OCI-LY1 (cell line): ENCODE data around the gene TBX10.

ENCODE experiments used
- H2AFZ ChIP-seq: fragments of 200-600 bp; sonication (generic), shearing (Covaris generic); 2 replicates; pipeline ENCODE4 v1.6.0; 2014; ENCODE audit warnings: antibody characterized with exemption, mild to moderate bottlenecking, low read length
- H3F3A ChIP-seq: fragments of 200-600 bp; sonication (generic), shearing (Covaris generic); 2 replicates; pipeline ENCODE4 v1.6.0; 2014; ENCODE audit warnings: mild to moderate bottlenecking, antibody characterized with exemption, low read length, moderate library complexity; ENCODE audit not compliant: insufficient read depth
- H3K27ac ChIP-seq: fragments of 200-600 bp; sonication (generic); 2 replicates; pipeline ENCODE4 v1.5.1; 2014; ENCODE audit warnings: low read length, mixed run types, mild to moderate bottlenecking, low read depth; ENCODE audit not compliant: poor library complexity, severe bottlenecking
- H3K27me3 ChIP-seq: fragments of 200-600 bp; sonication (generic); 2 replicates; pipeline ENCODE4 v1.6.0; 2014; ENCODE audit warnings: antibody characterized with exemption, mild to moderate bottlenecking, low read length, moderate library complexity; ENCODE audit not compliant: insufficient read depth
- H3K36me3 ChIP-seq: fragments of 200-600 bp; sonication (generic); 2 replicates; pipeline ENCODE4 v1.6.1; 2014; ENCODE audit warnings: mild to moderate bottlenecking, antibody characterized with exemption, low read length, moderate library complexity, mixed read lengths; ENCODE audit not compliant: insufficient read depth
- H3K4me1 ChIP-seq: fragments of 200-600 bp; sonication (generic); 2 replicates; pipeline ENCODE4 v1.5.1; 2014; ENCODE audit warnings: mild to moderate bottlenecking, low read length, moderate library complexity; ENCODE audit not compliant: insufficient read depth, severe bottlenecking
- H3K4me2 ChIP-seq: fragments of 200-600 bp; sonication (generic), shearing (Covaris generic); 2 replicates; pipeline ENCODE4 v1.6.1; 2014; ENCODE audit warnings: low read length
- H3K4me3 ChIP-seq: fragments of 200-600 bp; sonication (generic); 2 replicates; pipeline ENCODE4 v1.5.1; 2014; ENCODE audit warnings: low read length, low read depth, mild to moderate bottlenecking, mixed read lengths; ENCODE audit not compliant: poor library complexity, severe bottlenecking
- H3K79me2 ChIP-seq: fragments of 200-600 bp; shearing (Covaris generic); 2 replicates; pipeline ENCODE4 v1.6.1; 2016; ENCODE audit warnings: mixed run types, low read length, mixed read lengths; ENCODE audit not compliant: insufficient read depth
- H3K9ac ChIP-seq: fragments of 200-600 bp; sonication (generic), shearing (Covaris generic); 2 replicates; pipeline ENCODE4 v1.6.1; 2014; ENCODE audit warnings: mild to moderate bottlenecking, low read length, mixed read lengths
- H3K9me2 ChIP-seq: fragments of 200-600 bp; sonication (generic), shearing (Covaris generic); 2 replicates; pipeline ENCODE4 v1.6.1; 2014; ENCODE audit warnings: low read depth, mild to moderate bottlenecking, low read length, mixed read lengths
- H3K9me3 ChIP-seq: fragments of 200-600 bp; shearing (Covaris generic); 2 replicates; pipeline ENCODE4 v1.6.1; 2014; ENCODE audit warnings: low read length, mixed read lengths
- H4K20me1 ChIP-seq: fragments of 200-600 bp; sonication (generic), shearing (Covaris generic); 2 replicates; pipeline ENCODE4 v1.6.0; 2016; ENCODE audit warnings: mild to moderate bottlenecking, low read length; ENCODE audit not compliant: insufficient read depth
- EZH2 ChIP-seq: fragments of 200-600 bp; sonication (generic), shearing (Covaris generic); IDR thresholded peaks from 2 replicates; pipeline ENCODE4 v1.8.0; 2017; ENCODE audit warnings: borderline replicate concordance, mixed run types, mild to moderate bottlenecking, antibody characterized with exemption, low read length, moderate library complexity, mixed read lengths
- TF ChIP-seq, protein P1 (sequence below): fragments of 200-600 bp; sonication (generic), shearing (Covaris generic); IDR thresholded peaks from 2 replicates; pipeline ENCODE4 v1.5.1; 2017; ENCODE audit warnings: mild to moderate bottlenecking, antibody characterized with exemption, low read length, moderate library complexity, mixed read lengths

TBX10 gene

DNA sequence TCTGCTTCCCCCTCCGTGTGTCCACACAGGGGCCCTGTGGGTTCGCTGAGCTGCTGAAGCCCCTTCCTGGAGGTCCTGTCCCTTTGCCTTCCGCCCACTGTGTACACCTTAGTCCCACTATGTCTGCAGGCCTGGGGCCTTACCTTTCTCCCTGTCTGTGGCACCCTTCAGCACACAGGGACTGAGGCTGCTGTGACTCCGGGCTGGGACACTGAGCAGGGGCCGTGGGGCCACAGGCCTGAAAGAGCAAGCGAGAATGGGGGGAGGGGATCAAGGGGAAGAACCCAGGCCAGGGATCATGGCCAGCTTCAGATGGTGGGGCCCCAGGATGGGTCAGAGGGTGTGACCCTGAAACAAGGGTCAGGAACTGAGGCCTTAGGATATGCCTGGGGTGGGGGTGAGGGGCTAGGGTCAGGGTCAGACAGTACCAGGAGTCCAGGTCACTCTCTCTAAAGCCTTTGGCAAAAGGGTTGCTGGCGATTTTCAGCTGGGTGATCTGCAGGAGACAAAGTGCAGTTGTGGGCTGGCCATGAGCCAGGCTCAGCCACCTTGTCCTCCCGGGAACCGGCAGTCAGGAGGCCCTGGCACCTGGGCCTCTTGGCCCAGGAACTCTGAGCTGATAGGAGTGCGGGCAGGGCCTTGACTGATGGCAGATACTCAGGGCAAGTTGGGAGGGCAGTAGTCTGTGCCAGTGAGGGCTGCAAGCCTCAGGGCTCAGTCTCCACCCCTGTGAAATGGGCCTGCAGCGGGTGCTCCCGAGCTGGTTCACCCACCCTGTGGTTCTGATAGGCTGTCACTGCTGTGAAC lies 7.2 kb downstream of the TBX10 start:
- no peak overlapping the region for H3K4me3 ChIP-seq

DNA sequence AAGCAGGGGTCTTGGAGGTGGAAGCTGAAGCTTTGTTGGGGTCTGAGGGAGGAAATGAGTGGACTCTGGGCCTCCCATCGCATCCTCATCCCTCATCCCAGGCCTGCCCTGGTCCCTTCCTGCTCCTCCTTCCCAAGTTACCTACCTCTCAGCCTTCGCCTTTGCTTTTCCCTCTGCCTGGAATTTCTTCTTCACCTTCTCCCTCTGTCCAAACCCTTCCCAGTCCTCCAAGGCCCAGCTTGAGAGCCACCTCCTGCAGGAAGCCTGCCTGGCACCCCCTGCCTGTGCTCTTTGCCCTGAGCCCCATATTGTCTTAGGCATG lies 7.7 kb downstream of the TBX10 start:
- H3K4me1 ChIP-seq: peaks cover 18% of the 10 kb centered on the region
- no peak overlapping the region for H3K27ac ChIP-seq
- no peaks in the 10 kb centered on the region for H3K79me2 ChIP-seq
- H4K20me1 ChIP-seq: no peaks in the 10 kb centered on the region
- no peaks in the 10 kb centered on the region for H3K36me3 ChIP-seq
- TF ChIP-seq, protein P1, sequence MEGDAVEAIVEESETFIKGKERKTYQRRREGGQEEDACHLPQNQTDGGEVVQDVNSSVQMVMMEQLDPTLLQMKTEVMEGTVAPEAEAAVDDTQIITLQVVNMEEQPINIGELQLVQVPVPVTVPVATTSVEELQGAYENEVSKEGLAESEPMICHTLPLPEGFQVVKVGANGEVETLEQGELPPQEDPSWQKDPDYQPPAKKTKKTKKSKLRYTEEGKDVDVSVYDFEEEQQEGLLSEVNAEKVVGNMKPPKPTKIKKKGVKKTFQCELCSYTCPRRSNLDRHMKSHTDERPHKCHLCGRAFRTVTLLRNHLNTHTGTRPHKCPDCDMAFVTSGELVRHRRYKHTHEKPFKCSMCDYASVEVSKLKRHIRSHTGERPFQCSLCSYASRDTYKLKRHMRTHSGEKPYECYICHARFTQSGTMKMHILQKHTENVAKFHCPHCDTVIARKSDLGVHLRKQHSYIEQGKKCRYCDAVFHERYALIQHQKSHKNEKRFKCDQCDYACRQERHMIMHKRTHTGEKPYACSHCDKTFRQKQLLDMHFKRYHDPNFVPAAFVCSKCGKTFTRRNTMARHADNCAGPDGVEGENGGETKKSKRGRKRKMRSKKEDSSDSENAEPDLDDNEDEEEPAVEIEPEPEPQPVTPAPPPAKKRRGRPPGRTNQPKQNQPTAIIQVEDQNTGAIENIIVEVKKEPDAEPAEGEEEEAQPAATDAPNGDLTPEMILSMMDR: no peak
- no peak for TF ChIP-seq EZH2
- H3K9ac ChIP-seq: no peak overlapping the region
- no peaks in the 10 kb centered on the region for H3K9me3 ChIP-seq
- no peak overlapping the region for H3K4me3 ChIP-seq
- H3F3A ChIP-seq: no peaks in the 10 kb centered on the region
- H3K4me2 ChIP-seq: no peak overlapping the region
- no peaks in the 10 kb centered on the region for H3K9me2 ChIP-seq
- no peak overlapping the region for H2AFZ ChIP-seq
- peaks cover 6% of the 10 kb centered on the region; the same call in 1 of the 2 replicates for H3K27me3 ChIP-seq

More for the DNA sequence above, 7.2 kb downstream of the TBX10 start:
- Histone ChIP-seq H3K79me2 (no peaks in the 10 kb centered on the region), H3K36me3 (no peaks in the 10 kb centered on the region), H2AFZ (no peak overlapping the region), H3K27me3 (peaks cover 9% of the 10 kb centered on the region; the same call in 1 of the 2 replicates), H3K4me2 (no peak overlapping the region), H3K9me3 (no peaks in the 10 kb centered on the region), H3F3A (no peaks in the 10 kb centered on the region), H4K20me1 (no peaks in the 10 kb centered on the region), H3K9ac (no peak overlapping the region), H3K4me1 (peaks cover 18% of the 10 kb centered on the region), H3K27ac (no peak overlapping the region), H3K9me2 (no peaks in the 10 kb centered on the region)
- TF ChIP-seq, protein P1: no peak
- TF ChIP-seq EZH2: no peak

DNA sequence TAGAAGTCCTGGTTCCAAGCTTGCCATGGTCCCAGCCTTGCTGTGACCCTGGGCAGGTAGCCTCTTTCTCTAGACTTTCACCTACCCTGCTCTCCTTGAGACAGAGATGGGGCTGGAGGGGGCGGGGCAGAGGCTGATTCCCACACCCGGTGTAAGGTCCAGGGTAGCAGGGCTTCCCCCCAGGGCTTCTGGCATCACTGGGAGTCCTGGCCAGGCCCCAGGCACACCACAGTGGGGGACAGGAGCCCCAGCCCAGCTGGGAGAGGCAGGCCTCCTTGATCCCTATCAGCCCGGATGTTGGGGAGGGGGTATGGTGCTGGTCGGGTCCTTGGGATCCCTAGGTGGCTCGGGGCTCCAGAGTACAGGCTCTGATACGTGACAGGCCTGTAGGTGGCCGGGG lies 8.2 kb downstream of the TBX10 start:
- Histone ChIP-seq H4K20me1 (no peaks in the 10 kb centered on the region), H3K4me3 (no peak overlapping the region), H3K4me2 (no peak overlapping the region), H3K36me3 (no peaks in the 10 kb centered on the region), H3K9me3 (no peaks in the 10 kb centered on the region), H3K79me2 (no peaks in the 10 kb centered on the region), H2AFZ (no peak overlapping the region), H3K27me3 (0 out of 2 replicates have a peak, but pooled peaks cover 4% of the 10 kb centered on the region), H3K27ac (no peak overlapping the region), H3K4me1 (peaks cover 18% of the 10 kb centered on the region), H3K9me2 (no peaks in the 10 kb centered on the region), H3F3A (no peaks in the 10 kb centered on the region), H3K9ac (no peak overlapping the region)
- TF ChIP-seq EZH2: no peak
- TF ChIP-seq, protein P1: no peak
